CD4-positive, alpha-beta memory T cell (primary cell): ENCODE measurements around the gene CYP19A1. TPM values are rescaled to one million over a fixed set of nuclear protein-coding genes. Genes with fewer than 3 reads are reported as not detected.

Experiments
- CTCF ChIA-PET: fragments of 350-600 bp; sonication (Branson Sonifier 250); formaldehyde crosslinking; loops from one replicate; lab custom pipeline; 2021; ENCODE audit warnings: inconsistent platforms; ENCODE audit not compliant: partially characterized antibody; lab: Charles Lee
- POLR2A ChIA-PET: fragments of 350-600 bp; sonication (Branson Sonifier 250); formaldehyde crosslinking; loops from one replicate; lab custom pipeline; 2021; ENCODE audit not compliant: partially characterized antibody; lab: Charles Lee
- DNase-seq, 5 donors: peaks; one replicate each; pipeline versions ENCODE4 v3.0.0 to v3.0.0-alpha.2; 2020 to 2022; ENCODE audit warnings: mixed read lengths in 1 of 5
- H3K27ac ChIP-seq: one replicate; pipeline ENCODE4 v1.7.0; 2013; ENCODE audit warnings: low read depth, low read length
- H3K27me3 ChIP-seq: 2 replicates; pipeline ENCODE4 v1.7.0; 2013; ENCODE audit warnings: mild to moderate bottlenecking, low read length, moderate library complexity; ENCODE audit not compliant: insufficient read depth
- H3K36me3 ChIP-seq: 2 replicates; pipeline ENCODE4 v1.7.0; 2013; ENCODE audit warnings: mild to moderate bottlenecking, low read length, moderate library complexity; ENCODE audit not compliant: insufficient read depth
- H3K4me1 ChIP-seq: 2 replicates; pipeline ENCODE4 v1.7.0; 2013; ENCODE audit warnings: mild to moderate bottlenecking, low read length, moderate library complexity; ENCODE audit not compliant: insufficient read depth
- H3K4me3 ChIP-seq, 2 donors: one replicate each; pipeline ENCODE4 v1.7.0; 2013; ENCODE audit warnings: low read length in 2 of 2, mild to moderate bottlenecking in 1 of 2
- H3K9me3 ChIP-seq, 2 donors: one replicate each; pipeline ENCODE4 v1.7.0; 2013; ENCODE audit warnings: low read length in 2 of 2, control low read depth in 1 of 2; ENCODE audit not compliant: control insufficient read depth in 1 of 2
- H3K27ac Mint-ChIP-seq, 7 donors: one replicate each; pipeline ENCODE4 v1.8.0; 2020 to 2021; ENCODE audit warnings: mixed read lengths in 7 of 7, mild to moderate bottlenecking in 6 of 7, inconsistent platforms in 3 of 7, moderate library complexity in 3 of 7
- H3K27me3 Mint-ChIP-seq, 2 donors: one replicate each; pipeline ENCODE4 v1.8.0; 2020 to 2021; ENCODE audit warnings: mixed read lengths in 2 of 2
- H3K36me3 Mint-ChIP-seq, 2 donors: one replicate each; pipeline ENCODE4 v1.8.0; 2020 to 2021; ENCODE audit warnings: mixed read lengths in 2 of 2, inconsistent platforms in 1 of 2, mild to moderate bottlenecking in 1 of 2
- H3K4me1 Mint-ChIP-seq, 4 donors: one replicate each; pipeline ENCODE4 v1.8.0; 2020 to 2021; ENCODE audit warnings: mixed read lengths in 4 of 4, mild to moderate bottlenecking in 1 of 4
- H3K4me3 Mint-ChIP-seq, 8 donors: one replicate each; pipeline ENCODE4 v1.8.0; 2020 to 2021; ENCODE audit warnings: mixed read lengths in 8 of 8, mild to moderate bottlenecking in 7 of 8, moderate library complexity in 6 of 8, inconsistent platforms in 3 of 8
- H3K9me3 Mint-ChIP-seq, 8 donors: one replicate each; pipeline ENCODE4 v1.8.0; 2020 to 2021; ENCODE audit warnings: mixed read lengths in 8 of 8, mild to moderate bottlenecking in 5 of 8, inconsistent platforms in 3 of 8, moderate library complexity in 1 of 8
- intact Hi-C: fragments of 100-400 bp; cut with micrococcal nuclease; formaldehyde crosslinking; loops from one replicate; pipeline ENCODE4 v1.15.1; 2023
- polyA plus RNA-seq, 2 donors: library from polyadenylated mRNA; unstranded; fragments of 300-500 nt; fragmentation: Illumina TruSeq; gene quantifications; one replicate each; pipeline ENCODE4 v1.2.3, GENCODE V29; 2021
- total RNA-seq, 2 experiments: library from RNA; stranded (reverse); gene quantifications; one replicate each; pipeline ENCODE4 v1.2.3, GENCODE V29; 2021

Gene CYP19A1
- total and polyA plus RNA-seq, 4 experiments from 2014 or later: not detected

DNA sequence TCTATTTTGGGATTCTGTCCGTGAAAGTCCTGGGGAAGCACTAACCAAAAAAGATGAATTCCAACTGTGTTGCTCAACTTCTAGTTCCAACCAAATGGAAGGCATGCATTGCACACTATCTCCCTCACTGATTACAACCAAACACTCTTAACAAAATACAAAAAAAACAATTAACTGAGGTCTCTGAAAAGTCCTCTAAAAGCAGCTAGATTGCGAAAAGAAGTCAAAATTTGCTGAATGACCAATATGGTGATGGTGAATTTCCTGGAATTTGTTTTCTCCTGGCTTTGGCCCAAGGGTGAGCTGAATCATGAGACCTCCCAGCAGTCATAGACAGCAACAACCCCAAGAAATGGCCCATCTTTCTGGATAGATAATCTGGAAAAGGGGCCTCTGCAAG lies 28.3 kb downstream of the CYP19A1 start:
- H3K4me3 Mint-ChIP-seq: no peak overlapping the region
- Histone ChIP-seq H3K27me3 (no peaks in the 10 kb centered on the region), H3K4me3 (no peak overlapping the region), H3K27ac (no peak overlapping the region), H3K36me3 (no peaks in the 10 kb centered on the region), H3K4me1 (no peaks in the 10 kb centered on the region), H3K9me3 (no peaks in the 10 kb centered on the region)
- H3K27me3 Mint-ChIP-seq: peaks cover 0 to 2% of the 10 kb centered on the region in 2 donors
- POLR2A ChIA-PET: no interaction called here
- intact Hi-C loops: no loop called here
- peaks cover 0 to 5% (median 0%) of the 10 kb centered on the region in 8 donors for H3K9me3 Mint-ChIP-seq
- peaks cover 0 to 2% (median 0%) of the 10 kb centered on the region in 4 donors for H3K4me1 Mint-ChIP-seq
- no peak overlapping the region for H3K27ac Mint-ChIP-seq
- H3K36me3 Mint-ChIP-seq: no peaks in the 10 kb centered on the region
- DNase-seq: no peak
- CTCF ChIA-PET: no interaction called here

DNA sequence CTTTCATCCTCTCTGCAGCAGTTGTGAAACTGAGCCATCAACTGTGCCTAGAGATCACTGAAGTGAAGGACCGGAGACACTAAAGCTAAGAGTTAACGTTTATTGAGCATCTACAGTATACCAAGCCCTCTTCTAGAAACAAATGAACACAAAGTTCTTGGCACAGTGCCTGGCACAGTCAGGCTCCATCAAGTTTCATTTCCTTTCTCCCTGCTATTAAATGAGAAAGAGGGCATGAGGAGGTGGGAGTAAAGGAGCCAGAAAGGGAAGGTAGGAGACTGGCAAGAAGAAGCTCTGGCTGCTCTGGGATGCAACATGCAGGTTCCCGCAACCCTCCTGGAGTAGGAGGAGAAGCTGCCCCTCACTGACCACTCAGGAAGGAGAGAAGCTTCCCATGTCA lies 30.6 kb downstream of the CYP19A1 start:
- no peaks in the 10 kb centered on the region for H3K36me3 Mint-ChIP-seq
- no peak for DNase-seq
- Histone ChIP-seq H3K9me3 (no peaks in the 10 kb centered on the region), H3K27me3 (no peaks in the 10 kb centered on the region), H3K27ac (no peak overlapping the region), H3K4me1 (no peaks in the 10 kb centered on the region), H3K4me3 (no peak overlapping the region), H3K36me3 (no peaks in the 10 kb centered on the region)
- ChIA-PET CTCF (no interaction called here), POLR2A (no interaction called here)
- no peak overlapping the region for H3K4me3 Mint-ChIP-seq
- intact Hi-C loops: no loop called here
- H3K27me3 Mint-ChIP-seq: peaks cover 0 to 2% of the 10 kb centered on the region in 2 donors
- H3K9me3 Mint-ChIP-seq: peaks cover 0 to 5% (median 0%) of the 10 kb centered on the region in 8 donors
- no peak overlapping the region for H3K27ac Mint-ChIP-seq
- H3K4me1 Mint-ChIP-seq: peaks cover 0 to 2% (median 0%) of the 10 kb centered on the region in 4 donors

DNA sequence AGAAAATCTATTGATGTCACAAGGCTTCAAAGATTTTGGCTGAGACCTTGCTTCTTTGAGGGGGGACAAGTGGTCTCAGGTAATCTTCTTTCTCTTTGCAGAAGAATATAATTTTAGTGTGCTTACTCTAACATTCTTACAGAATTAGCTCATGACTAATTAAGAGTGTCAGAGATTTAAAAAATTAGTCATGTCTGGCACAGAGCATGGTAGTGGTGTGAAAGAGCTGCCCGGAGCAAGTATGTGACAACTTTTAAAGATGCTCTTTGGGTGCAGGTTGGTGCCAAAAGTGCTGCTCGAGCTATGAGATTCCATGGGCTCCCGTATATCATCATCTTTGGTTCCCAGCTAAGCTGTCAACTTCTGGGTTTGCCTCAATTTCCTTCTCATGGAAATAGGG lies 31.1 kb downstream of the CYP19A1 start:
- Mint-ChIP-seq H3K4me3 (no peak overlapping the region), H3K9me3 (peaks cover 0 to 5% (median 0%) of the 10 kb centered on the region in 8 donors), H3K27me3 (peaks cover 0 to 2% of the 10 kb centered on the region in 2 donors), H3K36me3 (no peaks in the 10 kb centered on the region), H3K27ac (no peak overlapping the region), H3K4me1 (peaks cover 0 to 2% (median 0%) of the 10 kb centered on the region in 4 donors)
- Histone ChIP-seq H3K27me3 (no peaks in the 10 kb centered on the region), H3K9me3 (no peaks in the 10 kb centered on the region), H3K4me1 (no peaks in the 10 kb centered on the region), H3K36me3 (no peaks in the 10 kb centered on the region), H3K27ac (no peak overlapping the region), H3K4me3 (no peak overlapping the region)
- ChIA-PET CTCF (no interaction called here), POLR2A (no interaction called here)
- intact Hi-C loops: no loop called here
- DNase-seq: no peak

DNA sequence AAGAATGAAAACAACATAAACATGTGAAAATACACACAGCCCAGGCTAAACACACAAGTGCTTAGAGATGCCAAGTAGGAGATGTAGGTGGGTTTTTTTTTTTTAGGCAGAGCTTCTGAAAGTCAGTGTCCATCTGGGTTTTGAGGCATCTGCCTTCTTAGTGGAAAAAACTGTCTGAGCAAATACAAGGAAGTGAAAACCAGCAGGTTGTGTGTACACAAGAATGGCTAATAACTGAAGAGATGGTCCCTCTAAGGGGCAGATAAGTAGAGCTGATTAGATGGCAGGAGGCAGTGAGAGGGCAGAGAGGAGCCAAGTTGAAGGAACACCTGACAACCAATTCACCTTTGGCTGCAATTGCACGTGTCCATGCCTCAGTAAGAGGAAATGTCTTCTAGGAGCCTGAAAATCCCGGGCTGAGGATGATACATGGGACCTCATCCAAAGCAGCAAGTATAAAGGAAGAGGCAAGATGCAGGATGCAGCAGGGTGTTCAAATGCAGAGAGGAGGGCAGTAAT lies 34.9 kb downstream of the CYP19A1 start:
- no peak for DNase-seq
- H3K4me3 ChIP-seq: no peak overlapping the region
- intact Hi-C loops: no loop called here
- no peaks in the 10 kb centered on the region for H3K4me1 ChIP-seq
- H3K27ac ChIP-seq: no peak overlapping the region
- Mint-ChIP-seq H3K27ac (no peak overlapping the region), H3K36me3 (no peaks in the 10 kb centered on the region), H3K4me3 (no peak overlapping the region), H3K27me3 (peaks cover 0 to 2% of the 10 kb centered on the region in 2 donors), H3K9me3 (peaks cover 0 to 3% (median 0%) of the 10 kb centered on the region in 8 donors), H3K4me1 (peaks cover 0 to 2% (median 0%) of the 10 kb centered on the region in 4 donors)
- ChIA-PET POLR2A (no interaction called here), CTCF (no interaction called here)
- H3K36me3 ChIP-seq: no peaks in the 10 kb centered on the region
- H3K27me3 ChIP-seq: no peaks in the 10 kb centered on the region
- H3K9me3 ChIP-seq: no peaks in the 10 kb centered on the region

DNA sequence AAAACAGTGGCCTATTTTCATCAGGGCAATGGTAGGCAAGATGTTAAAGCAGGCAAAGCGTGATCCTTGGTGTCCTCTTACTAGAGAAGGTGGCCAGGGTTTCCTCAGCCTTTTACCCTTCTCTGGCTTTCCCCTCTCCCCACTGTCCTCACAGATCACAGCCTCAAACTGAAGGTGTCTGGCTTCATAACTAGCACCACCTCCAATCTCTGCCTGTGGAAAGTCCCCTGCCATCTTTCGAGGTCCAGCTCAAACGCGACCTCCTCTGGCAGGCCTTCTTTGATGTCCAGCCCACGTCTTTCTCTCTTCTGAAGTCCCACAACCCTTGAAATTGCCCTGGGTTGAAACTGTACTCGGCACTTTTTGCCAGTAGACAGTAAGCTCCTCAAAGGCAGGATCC lies 35.9 kb downstream of the CYP19A1 start:
- Histone ChIP-seq H3K27ac (no peak overlapping the region), H3K4me3 (no peak overlapping the region), H3K9me3 (no peaks in the 10 kb centered on the region), H3K36me3 (no peaks in the 10 kb centered on the region), H3K27me3 (no peaks in the 10 kb centered on the region), H3K4me1 (no peaks in the 10 kb centered on the region)
- no peaks in the 10 kb centered on the region for H3K36me3 Mint-ChIP-seq
- DNase-seq: no peak
- H3K4me1 Mint-ChIP-seq: no peaks in the 10 kb centered on the region
- intact Hi-C loops: no loop called here
- ChIA-PET CTCF (no interaction called here), POLR2A (no interaction called here)
- H3K27ac Mint-ChIP-seq: no peak overlapping the region
- peaks cover 0 to 3% (median 0%) of the 10 kb centered on the region in 8 donors for H3K9me3 Mint-ChIP-seq
- peaks cover 0 to 2% of the 10 kb centered on the region in 2 donors for H3K27me3 Mint-ChIP-seq
- H3K4me3 Mint-ChIP-seq: no peak overlapping the region

DNA sequence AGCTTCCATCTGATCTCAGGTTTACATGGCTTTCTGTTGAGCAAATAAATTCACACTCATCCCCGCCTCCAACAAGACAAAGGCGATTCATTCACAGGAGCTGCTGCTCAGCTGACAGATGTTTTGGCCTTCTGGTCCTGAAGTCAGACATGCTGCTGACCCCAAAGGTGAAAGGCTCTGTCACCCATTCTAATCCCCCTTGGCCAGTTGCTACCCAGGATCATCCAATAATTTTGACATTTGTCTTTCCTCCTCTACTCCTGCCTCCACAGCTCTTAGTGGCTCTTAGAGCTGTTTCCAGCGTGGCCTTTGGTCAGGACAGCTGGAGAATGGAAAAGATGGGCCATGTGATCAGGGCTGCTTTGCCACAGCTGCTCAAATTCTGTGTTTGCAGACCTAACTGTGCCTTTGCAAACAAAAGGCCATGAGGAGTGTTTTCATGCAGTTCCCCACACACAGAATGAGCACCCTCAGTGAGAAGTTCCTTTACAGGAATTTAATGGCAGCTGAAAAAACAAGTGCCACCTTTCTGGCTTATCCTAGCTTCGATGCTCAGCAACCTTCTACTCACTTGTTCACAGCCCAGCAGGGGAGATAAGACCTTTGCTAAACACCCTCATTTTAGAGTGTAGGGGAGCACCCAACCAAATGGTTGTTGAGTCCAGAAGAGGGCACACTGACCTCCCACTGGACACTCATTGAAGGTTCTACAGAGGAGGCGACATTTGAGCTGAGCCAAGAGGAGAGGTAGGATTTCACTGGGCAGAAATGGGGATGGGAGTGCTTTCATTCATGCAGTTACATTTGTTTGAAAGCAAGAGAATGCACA lies 39.0 kb downstream of the CYP19A1 start:
- DNase-seq: no peak
- H3K27ac ChIP-seq: no peak overlapping the region
- Mint-ChIP-seq H3K4me1 (no peaks in the 10 kb centered on the region), H3K27me3 (peaks cover 0 to 2% of the 10 kb centered on the region in 2 donors), H3K4me3 (no peak overlapping the region), H3K9me3 (peaks cover 0 to 4% (median 0%) of the 10 kb centered on the region in 8 donors), H3K27ac (no peak overlapping the region), H3K36me3 (no peaks in the 10 kb centered on the region)
- no peaks in the 10 kb centered on the region for H3K4me1 ChIP-seq
- ChIA-PET CTCF (no interaction called here), POLR2A (no interaction called here)
- H3K36me3 ChIP-seq: no peaks in the 10 kb centered on the region
- H3K27me3 ChIP-seq: no peaks in the 10 kb centered on the region
- intact Hi-C loops: no loop called here
- no peak overlapping the region for H3K4me3 ChIP-seq
- H3K9me3 ChIP-seq: no peaks in the 10 kb centered on the region

DNA sequence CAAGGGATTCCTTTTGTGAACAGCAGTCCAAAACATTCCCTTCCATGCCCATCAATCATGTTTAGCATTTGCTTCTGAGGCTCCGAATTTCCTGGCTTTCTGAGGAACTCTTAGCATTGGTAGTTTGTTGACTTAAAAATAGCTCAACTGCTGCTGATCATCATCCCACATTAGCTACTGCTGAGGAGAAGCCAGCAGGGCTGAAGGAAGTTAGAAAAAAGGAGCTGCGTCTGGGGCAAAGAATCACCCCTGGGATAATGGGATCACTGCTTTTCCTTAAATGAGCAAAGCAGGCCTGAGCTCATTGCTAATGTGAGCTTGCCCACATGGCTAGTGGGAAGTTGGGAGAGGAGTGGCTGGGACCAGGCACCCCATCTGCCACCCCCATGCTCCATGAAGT lies 39.8 kb downstream of the CYP19A1 start:
- intact Hi-C loops: no loop called here
- Mint-ChIP-seq H3K27me3 (peaks cover 0 to 2% of the 10 kb centered on the region in 2 donors), H3K27ac (no peak overlapping the region), H3K9me3 (peaks cover 0 to 6% (median 0%) of the 10 kb centered on the region in 8 donors), H3K36me3 (no peaks in the 10 kb centered on the region), H3K4me3 (no peak overlapping the region), H3K4me1 (no peaks in the 10 kb centered on the region)
- Histone ChIP-seq H3K4me1 (no peaks in the 10 kb centered on the region), H3K36me3 (no peaks in the 10 kb centered on the region), H3K4me3 (no peak overlapping the region), H3K27me3 (no peaks in the 10 kb centered on the region), H3K27ac (no peak overlapping the region), H3K9me3 (no peaks in the 10 kb centered on the region)
- ChIA-PET CTCF (no interaction called here), POLR2A (no interaction called here)
- DNase-seq: no peak
